Body of pancreas (tissue), 4 donors: ENCODE measurements around the gene SRRM4.

ENCODE experiments used
- POLR2A ChIP-seq, 3 donors: fragments of 450-650 bp; IDR thresholded peaks; one replicate each; pipeline ENCODE4 v1.6.1; 2016; ENCODE audit warnings: antibody characterized with exemption in 3 of 3, mild to moderate bottlenecking in 2 of 3
- TF ChIP-seq, protein P1 (sequence below), 7 experiments: fragments of 450-650 bp in 4 of 7; fragments of 200-600 bp in 3 of 7; sonication (generic) in 3 of 7; IDR thresholded peaks; one replicate each; pipeline ENCODE4 v1.5.1; 2016 to 2019; ENCODE audit warnings: antibody characterized with exemption in 7 of 7

DNA sequence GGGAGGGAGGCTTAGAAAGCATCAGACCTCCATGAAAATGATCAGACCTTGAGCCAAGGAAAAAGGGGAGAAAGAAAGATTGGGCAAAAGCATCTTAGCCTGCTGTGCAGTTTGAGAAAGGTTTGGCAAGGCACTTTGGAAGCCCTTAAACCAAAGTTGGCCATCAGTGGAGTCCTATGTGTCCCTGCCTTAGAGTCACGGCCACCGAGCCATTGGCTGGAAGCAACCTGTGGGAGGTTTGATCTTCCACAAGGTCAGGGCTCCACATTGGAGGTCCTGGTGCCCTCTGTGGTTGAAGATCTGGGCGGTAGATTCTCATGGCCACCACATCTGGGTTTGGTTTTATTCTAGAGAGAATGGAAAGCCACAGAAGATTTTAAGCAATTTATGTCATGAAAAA, 44.4 kb downstream of the SRRM4 start:
- TF ChIP-seq, protein P1, sequence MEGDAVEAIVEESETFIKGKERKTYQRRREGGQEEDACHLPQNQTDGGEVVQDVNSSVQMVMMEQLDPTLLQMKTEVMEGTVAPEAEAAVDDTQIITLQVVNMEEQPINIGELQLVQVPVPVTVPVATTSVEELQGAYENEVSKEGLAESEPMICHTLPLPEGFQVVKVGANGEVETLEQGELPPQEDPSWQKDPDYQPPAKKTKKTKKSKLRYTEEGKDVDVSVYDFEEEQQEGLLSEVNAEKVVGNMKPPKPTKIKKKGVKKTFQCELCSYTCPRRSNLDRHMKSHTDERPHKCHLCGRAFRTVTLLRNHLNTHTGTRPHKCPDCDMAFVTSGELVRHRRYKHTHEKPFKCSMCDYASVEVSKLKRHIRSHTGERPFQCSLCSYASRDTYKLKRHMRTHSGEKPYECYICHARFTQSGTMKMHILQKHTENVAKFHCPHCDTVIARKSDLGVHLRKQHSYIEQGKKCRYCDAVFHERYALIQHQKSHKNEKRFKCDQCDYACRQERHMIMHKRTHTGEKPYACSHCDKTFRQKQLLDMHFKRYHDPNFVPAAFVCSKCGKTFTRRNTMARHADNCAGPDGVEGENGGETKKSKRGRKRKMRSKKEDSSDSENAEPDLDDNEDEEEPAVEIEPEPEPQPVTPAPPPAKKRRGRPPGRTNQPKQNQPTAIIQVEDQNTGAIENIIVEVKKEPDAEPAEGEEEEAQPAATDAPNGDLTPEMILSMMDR (IDR thresholded peaks at IDR 0.05), result no peak
- no peak for TF ChIP-seq POLR2A (IDR thresholded peaks at IDR 0.05)
